GM19351 (cell line): ENCODE measurements around the gene MYH16.
"Not testable (repeated sequence)": the region's sequence is repeated elsewhere in the genome, so short reads cannot be mapped to it uniquely, and the experiment has no call there.

Source experiments
- ATAC-seq: cut with Tn5 transposase; IDR thresholded peaks from one replicate; pipeline ENCODE4 v1.9.1; 2021; ENCODE audit warnings: mild to moderate bottlenecking, moderate library complexity; ENCODE audit not compliant: unreplicated experiment

MYH16 gene

DNA sequence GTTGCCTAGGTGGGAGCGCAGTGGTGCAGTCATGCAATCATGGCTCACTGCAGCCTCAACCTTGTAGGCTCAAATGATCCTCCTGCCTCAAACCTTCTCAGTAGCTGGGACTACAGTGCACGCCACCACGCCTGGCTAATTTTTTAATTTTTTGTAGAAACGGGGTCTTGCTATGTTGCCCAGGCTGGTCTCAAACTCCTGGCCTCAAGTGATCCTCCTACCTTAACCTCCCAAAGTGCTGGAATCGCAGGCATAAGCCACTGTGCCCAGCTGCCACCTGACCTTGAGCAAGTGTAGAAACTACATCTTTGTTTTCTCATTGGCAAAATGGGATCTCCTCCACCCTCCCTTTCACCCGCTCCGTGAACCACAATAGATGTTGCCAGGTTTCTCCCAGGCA is 15.0 kb upstream of the MYH16 start:
- ATAC-seq = no peak

- no peak for ATAC-seq
Observed at GRCh38 chr7:99258501-99258900, 14.1 kb upstream of the MYH16 start.

- ATAC-seq = no peak
Observed at GRCh38 chr7:99260395-99260794, 12.2 kb upstream of the MYH16 start.

GRCh38 chr7:99261646-99262045 is 11.0 kb upstream of the MYH16 start:
- ATAC-seq = no peak

GRCh38 chr7:99265848-99266480 is 6.7 kb upstream of the MYH16 start:
- ATAC-seq = no peak

DNA sequence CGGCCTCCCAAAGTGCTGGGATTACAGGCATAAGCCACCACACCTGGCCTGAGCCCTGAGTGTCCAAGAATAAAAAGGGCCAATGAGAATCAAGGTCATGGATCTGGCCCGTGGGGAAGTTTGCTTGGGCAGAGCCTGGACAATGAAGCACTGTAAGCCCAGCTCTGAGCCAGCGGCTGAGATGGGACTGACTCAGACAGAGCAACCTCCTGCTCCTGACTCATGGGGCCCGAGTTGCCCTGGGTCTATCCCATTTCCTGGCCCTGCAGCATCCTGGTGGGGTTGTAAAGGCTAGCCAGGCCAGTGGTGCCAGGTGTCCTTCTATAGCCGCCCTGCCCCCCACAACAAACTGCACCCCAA is 5.2 kb upstream of the MYH16 start:
- no peak for ATAC-seq

DNA sequence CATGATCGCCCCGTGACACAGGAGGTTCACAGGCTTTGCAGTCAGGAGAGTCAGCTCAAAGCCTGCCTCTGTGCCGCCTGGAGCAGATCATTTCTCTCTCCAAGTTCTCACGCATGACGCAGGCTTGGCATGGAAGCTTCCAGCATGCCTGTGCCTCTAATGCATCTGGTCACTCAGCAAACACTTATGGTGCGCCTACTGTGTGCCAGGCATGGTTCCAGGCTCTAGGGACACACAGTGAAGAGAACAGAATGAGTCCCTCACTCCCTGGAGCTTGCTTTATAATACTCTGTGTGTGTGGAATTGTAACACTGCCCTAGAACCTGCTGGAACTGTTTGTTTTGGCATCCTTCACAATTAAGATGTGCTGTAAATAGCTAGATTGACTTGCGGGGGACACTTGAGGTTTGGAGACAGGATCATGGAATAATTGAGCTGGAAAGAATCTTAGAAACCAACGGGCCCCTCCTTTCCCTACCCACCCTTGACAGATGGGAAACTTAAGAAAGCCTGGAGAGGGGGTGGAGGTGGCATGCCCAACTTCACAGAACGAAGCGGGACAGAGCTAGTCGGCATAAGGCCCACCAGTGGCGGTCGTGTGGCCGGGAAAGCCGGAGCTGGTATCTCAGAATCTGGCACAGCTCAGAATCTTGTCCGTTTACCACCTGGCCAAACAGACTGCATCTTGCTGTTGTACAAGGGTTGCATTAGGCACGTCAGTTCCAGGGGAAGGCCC is 4.6 kb upstream of the MYH16 start:
- ATAC-seq = no peak

- ATAC-seq = no peak
Observed at GRCh38 chr7:99268577-99268908, 4.1 kb upstream of the MYH16 start.

GRCh38 chr7:99270702-99271101 is 1.9 kb upstream of the MYH16 start:
- no peak for ATAC-seq

- not testable (repeated sequence) for ATAC-seq
Observed at GRCh38 chr7:99273561-99273960, 922 bp downstream of the MYH16 start.

- not testable (repeated sequence) for ATAC-seq
Observed at GRCh38 chr7:99274908-99275307, 2.3 kb downstream of the MYH16 start.

DNA sequence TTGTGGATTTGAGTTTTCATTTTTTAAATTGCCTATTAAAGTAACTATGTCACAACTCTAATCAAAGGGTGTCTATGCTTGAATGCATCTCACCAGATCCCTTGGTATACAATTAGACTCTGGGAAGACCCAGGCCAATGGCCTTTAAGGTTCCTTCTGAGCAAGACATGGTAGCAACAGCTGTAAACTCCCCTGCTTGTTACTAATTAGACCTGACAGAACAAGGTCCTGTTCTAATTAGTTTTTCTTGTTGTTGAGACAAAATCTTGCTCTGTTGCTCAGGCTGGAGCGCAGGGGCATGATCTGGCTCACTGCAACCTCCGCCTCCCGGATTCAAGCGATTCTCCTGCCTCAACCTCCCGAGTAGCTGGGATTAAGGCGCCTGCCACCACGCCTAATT is 2.9 kb downstream of the MYH16 start:
- ATAC-seq = no peak

GRCh38 chr7:99278180-99278579 is 5.5 kb downstream of the MYH16 start:
- no peak for ATAC-seq

- not testable (repeated sequence) for ATAC-seq
Observed at GRCh38 chr7:99284165-99284564, 11.5 kb downstream of the MYH16 start.

DNA sequence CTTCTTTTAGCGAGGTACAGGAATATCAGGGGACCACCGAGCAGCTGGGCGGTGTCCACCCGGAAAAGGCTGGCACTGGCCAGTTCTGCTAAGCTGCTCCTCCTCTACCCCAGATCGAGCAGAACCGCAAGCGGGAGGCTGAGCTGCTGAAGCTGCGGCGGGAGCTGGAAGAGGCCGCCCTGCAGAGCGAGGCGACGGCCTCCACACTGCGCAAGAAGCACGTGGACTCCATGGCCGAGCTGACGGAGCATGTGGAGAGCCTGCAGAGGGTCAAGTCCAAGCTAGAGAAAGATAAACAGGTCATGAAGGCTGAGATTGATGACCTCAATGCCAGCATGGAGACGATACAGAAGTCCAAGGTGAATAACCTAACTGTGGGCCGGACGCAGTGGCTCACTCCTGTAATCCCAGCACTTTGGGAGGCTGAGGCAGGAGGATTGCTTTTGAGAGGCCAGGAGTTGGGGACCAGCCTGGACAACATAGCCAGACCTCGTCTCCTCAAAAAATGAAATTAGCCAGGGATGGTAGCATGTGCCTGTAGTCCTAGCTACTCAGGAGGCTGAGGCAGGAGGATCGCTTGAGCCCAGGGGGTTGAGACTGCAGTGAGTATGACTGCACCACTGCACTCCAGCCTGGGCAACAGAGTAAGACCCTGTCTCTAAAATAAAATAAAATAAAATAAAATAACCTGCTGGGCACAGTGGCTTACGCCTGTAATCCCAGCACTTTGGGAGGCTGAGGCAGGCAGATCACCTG is 15.3 kb downstream of the MYH16 start:
- ATAC-seq = no peak

DNA sequence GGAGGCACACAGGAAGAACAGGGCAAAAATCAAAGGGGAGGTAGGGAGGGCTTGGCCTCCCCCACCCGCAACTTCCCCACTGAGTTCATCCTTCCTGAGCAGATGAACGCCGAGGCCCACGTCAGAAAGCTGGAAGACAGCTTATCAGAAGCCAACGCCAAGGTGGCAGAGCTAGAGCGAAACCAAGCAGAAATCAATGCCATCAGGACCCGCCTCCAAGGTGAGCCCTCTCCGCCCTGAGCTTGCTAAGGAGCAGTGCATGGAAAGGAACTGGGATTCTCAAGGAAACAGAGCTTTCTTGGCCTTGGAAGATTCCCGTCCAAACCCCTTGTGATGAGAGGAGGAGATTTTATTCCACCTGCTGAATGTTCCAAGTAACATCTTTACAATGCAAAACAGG is 16.5 kb downstream of the MYH16 start:
- ATAC-seq = no peak

- not testable (repeated sequence) for ATAC-seq
Observed at GRCh38 chr7:99290148-99290547, 17.5 kb downstream of the MYH16 start.

DNA sequence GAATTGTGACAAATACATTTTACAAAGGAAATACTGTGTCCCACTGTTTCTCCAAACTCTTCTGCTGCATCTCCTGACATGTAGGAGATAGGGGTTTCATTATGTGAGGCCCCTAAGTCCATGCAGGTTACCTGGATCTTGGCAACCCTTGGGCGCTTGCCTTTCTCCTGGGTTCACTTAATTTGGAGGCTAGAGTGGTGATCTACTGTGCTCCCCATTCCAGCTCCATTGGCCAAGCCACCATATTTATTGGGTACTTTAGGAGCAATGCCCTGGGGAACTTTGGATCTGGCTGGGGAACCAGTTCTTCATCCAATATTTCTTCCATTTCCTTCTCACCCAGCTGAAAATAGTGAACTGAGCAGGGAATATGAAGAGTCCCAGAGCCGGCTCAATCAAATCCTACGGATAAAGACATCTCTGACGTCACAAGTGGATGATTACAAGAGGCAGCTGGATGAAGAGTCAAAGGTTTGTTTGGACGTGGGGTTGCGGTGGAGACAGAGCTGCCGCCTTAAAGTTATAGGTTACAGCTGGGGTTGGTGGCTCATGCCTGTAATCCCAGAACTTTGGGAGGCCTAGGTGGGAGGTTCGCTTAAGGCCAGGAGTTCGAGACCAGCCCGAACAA is 18.5 kb downstream of the MYH16 start:
- no peak for ATAC-seq

- ATAC-seq = no peak
Observed at GRCh38 chr7:99292127-99292526, 19.5 kb downstream of the MYH16 start.

GRCh38 chr7:99293167-99293566 is 20.5 kb downstream of the MYH16 start:
- ATAC-seq = no peak

DNA sequence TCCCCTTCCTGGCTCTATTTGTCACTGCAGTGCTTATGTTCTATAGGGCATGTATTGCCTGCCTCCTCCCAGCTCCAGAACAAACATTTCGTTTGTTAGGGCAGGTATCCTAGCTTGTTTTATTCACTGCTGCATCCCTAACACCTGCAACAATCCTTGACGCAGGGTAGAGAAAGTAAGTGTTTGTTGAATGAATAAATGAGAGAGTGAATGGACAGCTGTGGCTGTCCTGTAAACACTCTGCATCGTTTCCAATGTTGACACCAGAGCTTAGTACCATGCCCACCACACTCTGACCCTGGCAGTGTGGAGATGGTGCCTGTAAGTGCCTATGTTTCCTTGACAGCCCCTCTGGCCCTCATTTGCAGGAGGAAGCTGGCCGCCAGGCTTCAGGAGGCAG is 21.0 kb downstream of the MYH16 start:
- ATAC-seq = no peak

GRCh38 chr7:99296471-99296870 is 23.8 kb downstream of the MYH16 start:
- no peak for ATAC-seq
